DMS153 treated with DMSO at 0.1 percent for 48 hours (cell line): ENCODE data around the gene KISS1R.

Source experiments
- DNase-seq: peaks from one replicate; lab custom pipeline; 2025; ENCODE audit not compliant: unreplicated experiment; lab: John Stamatoyannopoulos, UW

Gene KISS1R

GRCh38 chr19:934865-935479 is 17.8 kb downstream of the KISS1R start:
- DNase-seq, result peak; percentile 46

DNA sequence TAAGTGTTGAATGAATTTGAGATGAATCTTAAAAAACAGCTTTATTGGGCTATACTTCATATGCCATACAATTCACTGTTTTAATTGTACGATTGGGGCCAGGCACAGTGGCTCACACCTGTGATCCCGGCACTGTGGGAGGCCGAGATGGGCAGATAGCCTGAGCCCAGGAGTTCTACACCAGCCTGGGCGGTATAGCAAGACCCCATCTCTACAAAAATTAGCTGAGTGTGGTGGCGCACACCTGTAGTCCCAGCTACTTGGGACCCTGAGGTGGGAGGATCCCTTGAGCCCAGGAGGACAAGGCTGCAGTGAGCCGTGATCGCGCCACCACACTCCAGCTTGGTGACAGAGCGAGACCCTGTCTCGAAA is 19.0 kb downstream of the KISS1R start:
- no peak for DNase-seq

- DNase-seq, result no peak
Observed at GRCh38 chr19:937259-937694, 20.1 kb downstream of the KISS1R start.

- no peak for DNase-seq
Observed at GRCh38 chr19:938233-938923, 21.2 kb downstream of the KISS1R start.

DNA sequence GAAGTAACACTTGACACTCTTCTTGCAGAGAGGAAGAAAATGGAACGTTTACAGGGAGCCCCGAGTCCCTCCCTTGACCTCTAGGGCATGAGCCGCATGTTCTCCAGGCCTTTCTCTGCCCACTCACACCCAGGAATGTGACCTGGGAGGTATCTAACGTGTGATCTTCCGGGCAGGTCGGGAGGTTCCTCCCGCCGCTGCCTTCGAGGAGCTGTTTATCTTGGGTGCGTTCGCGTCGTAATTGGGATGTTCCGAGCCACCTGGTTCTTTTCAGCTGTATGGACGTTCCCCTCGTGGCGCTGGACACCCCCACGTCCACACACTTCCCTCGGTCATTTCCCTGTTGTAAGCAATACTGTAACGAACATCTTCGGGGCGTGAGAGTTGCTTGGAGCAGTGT is 22.3 kb downstream of the KISS1R start:
- no peak for DNase-seq

DNA sequence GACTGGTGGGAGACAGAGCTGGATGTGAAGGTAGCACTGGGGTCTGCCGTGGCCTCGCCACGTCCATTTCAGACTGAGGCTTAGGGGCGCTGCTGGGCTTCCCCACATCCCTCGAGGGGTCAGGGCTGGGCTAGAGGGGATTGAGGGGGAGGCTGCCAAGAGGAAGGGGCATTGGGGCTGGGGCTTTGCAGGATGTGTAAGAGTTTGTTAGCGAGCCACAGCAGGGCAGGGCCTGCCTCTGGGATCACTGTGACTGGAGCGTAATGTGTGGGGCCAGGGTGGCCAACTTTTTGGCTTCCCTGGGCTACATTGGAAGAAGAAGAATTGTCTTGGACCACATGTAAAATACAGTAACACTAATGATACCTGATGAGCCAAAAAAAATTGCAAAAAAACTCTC is 22.8 kb downstream of the KISS1R start:
- no peak for DNase-seq

- DNase-seq, result peak; percentile 12
Observed at GRCh38 chr19:940591-941291, 23.6 kb downstream of the KISS1R start.

- no peak for DNase-seq
Observed at GRCh38 chr19:941292-942132, 24.4 kb downstream of the KISS1R start.

DNA sequence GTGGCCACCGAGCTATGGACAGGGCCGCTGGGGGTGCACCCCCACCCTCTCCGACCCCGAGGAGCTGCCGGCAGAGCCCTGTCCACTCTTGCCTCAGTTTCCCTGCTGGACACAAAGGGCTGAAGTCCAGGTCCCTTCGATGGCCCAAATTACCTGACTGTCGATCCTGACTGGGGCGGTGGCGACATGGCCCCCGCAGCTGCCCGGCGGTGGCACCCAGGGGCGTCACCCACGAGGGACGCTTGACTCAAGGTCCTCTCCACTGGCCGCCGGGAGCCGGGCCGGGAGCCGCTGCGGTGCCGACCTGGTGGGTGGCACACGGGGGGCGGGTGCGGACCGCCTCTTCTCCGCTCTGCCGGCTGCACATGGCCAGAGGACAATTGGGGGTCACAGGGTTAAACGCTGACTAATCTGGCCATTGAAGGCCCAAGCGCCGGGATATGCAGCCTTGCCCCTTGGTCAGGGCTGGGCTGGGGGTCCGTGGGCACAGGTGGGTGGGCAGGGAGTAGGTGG is 25.1 kb downstream of the KISS1R start:
- DNase-seq, result no peak

DNA sequence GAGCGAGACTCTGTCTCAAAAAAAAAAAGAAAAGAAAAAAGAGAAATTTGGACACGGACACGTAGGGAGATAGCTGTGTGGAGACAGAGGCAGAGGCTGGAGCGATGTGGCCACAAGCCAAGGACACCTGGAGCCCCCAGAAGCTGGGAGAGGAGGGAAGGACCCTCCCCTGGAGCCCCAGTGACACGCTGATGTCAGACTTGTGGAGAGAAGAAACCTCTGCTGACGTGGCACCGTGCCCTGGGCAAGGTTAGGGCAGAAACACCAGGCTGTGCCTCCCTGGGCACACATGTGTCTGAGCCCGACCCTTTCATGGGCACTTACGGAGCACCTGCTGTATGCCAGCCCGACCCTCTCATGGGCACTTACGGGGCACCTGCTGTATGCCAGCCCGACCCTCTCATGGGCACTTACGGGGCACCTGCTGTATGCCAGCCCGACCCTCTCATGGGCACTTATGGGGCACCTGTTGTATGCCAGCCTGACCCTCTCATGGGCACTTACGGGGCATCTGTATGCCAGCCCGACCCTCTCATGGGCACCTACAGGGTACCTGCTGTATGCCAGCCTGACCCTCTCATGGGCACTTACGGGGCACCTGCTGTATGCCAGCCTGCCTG is 26.5 kb downstream of the KISS1R start:
- DNase-seq, result no peak

DNA sequence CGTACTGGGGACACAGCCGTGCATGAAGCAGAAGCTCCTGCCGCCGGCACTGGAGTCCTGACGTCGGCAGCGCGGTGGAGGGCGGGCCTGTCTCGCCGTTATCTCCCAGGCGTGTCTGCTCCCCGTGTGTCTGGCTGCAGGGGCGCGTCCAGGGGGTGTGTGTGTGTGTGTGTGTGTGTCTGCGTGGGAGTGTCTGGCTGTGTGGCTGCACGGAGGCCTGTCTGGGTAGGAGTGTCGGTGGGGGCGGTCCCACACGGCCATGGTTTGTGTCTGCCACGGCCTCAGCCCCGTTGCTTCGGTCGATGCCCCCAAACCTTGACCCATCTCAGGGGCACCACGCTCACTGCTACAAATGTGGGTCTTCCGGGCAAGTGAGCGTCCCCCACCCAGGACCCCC is 27.0 kb downstream of the KISS1R start:
- no peak for DNase-seq

- no peak for DNase-seq
Observed at GRCh38 chr19:944663-945241, 27.6 kb downstream of the KISS1R start.

DNA sequence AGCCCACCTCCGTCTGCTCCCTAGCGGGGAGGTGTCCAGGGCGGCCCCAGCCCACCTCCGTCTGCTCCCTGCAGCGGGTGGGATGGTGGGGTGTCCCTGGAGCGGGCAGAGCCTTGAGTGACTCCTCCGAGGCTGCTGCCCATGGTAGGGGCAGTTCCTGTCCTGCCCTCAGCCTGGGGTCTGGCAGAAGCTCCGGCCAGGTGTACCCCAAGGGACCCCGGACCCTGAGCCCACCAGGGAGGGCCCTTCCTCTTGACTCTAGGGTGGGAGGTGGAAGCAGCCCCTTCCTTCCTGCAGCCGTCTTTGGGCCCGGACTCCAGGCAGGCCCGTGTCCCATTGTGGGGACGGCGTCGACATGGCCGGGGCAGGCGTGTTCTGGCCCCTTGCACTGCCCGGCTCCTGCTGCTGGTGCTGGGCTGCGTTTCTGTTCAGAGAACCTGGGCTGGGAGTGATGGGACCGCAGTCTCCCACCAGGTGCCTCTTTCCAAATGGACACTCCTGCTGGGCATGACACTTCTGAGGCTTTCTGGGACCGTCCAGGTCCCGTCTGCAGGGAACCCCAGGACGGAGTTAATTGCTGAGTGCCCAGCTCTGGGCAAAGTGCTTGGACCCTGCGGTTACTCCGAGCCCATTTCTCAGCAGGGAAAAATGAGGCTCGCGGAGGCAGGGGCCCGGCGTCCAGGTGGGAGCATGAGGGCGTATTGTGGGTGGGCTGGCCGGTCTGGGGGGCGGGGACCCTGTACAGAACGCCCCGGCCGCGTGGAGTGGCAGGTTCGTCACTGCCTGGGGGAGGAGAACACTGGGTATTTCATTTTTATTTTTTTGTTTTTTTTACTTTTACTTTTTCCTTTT is 28.5 kb downstream of the KISS1R start:
- no peak for DNase-seq

- DNase-seq, result no peak
Observed at GRCh38 chr19:947090-947706, 30.1 kb downstream of the KISS1R start.

GRCh38 chr19:947707-948539 is 30.8 kb downstream of the KISS1R start:
- no peak for DNase-seq

- DNase-seq, result no peak
Observed at GRCh38 chr19:948842-949496, 31.8 kb downstream of the KISS1R start.

- DNase-seq, result no peak
Observed at GRCh38 chr19:950352-951066, 33.4 kb downstream of the KISS1R start.
